Measurements from ENCODE around the gene MKS1.
A peak's percentile ranks its signal among the peaks of the same experiment; 100 is the strongest.

The MKS1 gene

GRCh38 chr17:58249270-58250133 lies 30.4 kb upstream of the MKS1 start:
- FAIRE-seq = no peak
- TF ChIP-seq POLR2A (IDR thresholded peaks at IDR 0.05; ENCODE audit: low read depth, low read length) = no peak
- peak; percentile 83 for DNase-seq (ENCODE audit: insufficient read length, low spot score)

- FAIRE-seq (no peak), DNase-seq (ENCODE audit: insufficient read length, low spot score) (no peak)
- no peak for TF ChIP-seq POLR2A (IDR thresholded peaks at IDR 0.05; ENCODE audit: low read depth, low read length)
These were observed 29.9 kb upstream of the MKS1 start for GRCh38 chr17:58248955-58249269.

GRCh38 chr17:58247511-58248363 lies 28.7 kb upstream of the MKS1 start:
- no peak for DNase-seq (ENCODE audit: insufficient read length, low spot score)
- no peak for FAIRE-seq
- TF ChIP-seq POLR2A (IDR thresholded peaks at IDR 0.05; ENCODE audit: low read depth, low read length) = no peak

GRCh38 chr17:58246781-58247180 lies 27.7 kb upstream of the MKS1 start:
- TF ChIP-seq POLR2A (IDR thresholded peaks at IDR 0.05; ENCODE audit: low read depth, low read length) = no peak
- DNase-seq (ENCODE audit: insufficient read length, low spot score) (no peak), FAIRE-seq (no peak)

GRCh38 chr17:58246104-58246740 lies 27.2 kb upstream of the MKS1 start:
- DNase-seq (ENCODE audit: insufficient read length, low spot score) (no peak), FAIRE-seq (no peak)
- TF ChIP-seq POLR2A (IDR thresholded peaks at IDR 0.05; ENCODE audit: low read depth, low read length) = no peak

- DNase-seq (ENCODE audit: insufficient read length, low spot score) (no peak), FAIRE-seq (no peak)
- TF ChIP-seq POLR2A (IDR thresholded peaks at IDR 0.05; ENCODE audit: low read depth, low read length) = no peak
These were observed 26.5 kb upstream of the MKS1 start for GRCh38 chr17:58245428-58246103.

- no peak for DNase-seq (ENCODE audit: insufficient read length, low spot score)
- FAIRE-seq = no peak
- TF ChIP-seq POLR2A (IDR thresholded peaks at IDR 0.05; ENCODE audit: low read depth, low read length) = no peak
These were observed 25.9 kb upstream of the MKS1 start for GRCh38 chr17:58244963-58245362.

- no peak for TF ChIP-seq POLR2A (IDR thresholded peaks at IDR 0.05; ENCODE audit: low read depth, low read length)
- FAIRE-seq (no peak), DNase-seq (ENCODE audit: insufficient read length, low spot score) (no peak)
These were observed 23.2 kb upstream of the MKS1 start for GRCh38 chr17:58242171-58242784.

- FAIRE-seq = no peak
- no peak for TF ChIP-seq POLR2A (IDR thresholded peaks at IDR 0.05; ENCODE audit: low read depth, low read length)
These were observed 20.9 kb upstream of the MKS1 start for GRCh38 chr17:58239987-58240386.

GRCh38 chr17:58238147-58238634 lies 19.1 kb upstream of the MKS1 start, which contains the start of gene LPO:
Gene LPO, plus strand, starts transcription at chr17:58238584. Its CDS starts 4,396 bp downstream, at chr17:58242980.
- no peak for TF ChIP-seq POLR2A (IDR thresholded peaks at IDR 0.05; ENCODE audit: low read depth, low read length)
- FAIRE-seq (no peak), DNase-seq (ENCODE audit: insufficient read length, low spot score) (no peak)

More at GRCh38 chr17:58239987-58240386, 20.9 kb upstream of the MKS1 start:
- DNase-seq (ENCODE audit: insufficient read length, low spot score) = no peak

GRCh38 chr17:58236394-58236793 lies 17.3 kb upstream of the MKS1 start:
- DNase-seq (ENCODE audit: insufficient read length, low spot score) = no peak
- no peak for TF ChIP-seq POLR2A (IDR thresholded peaks at IDR 0.05; ENCODE audit: low read depth, low read length)
- FAIRE-seq = no peak

- no peak for DNase-seq (ENCODE audit: insufficient read length, low spot score)
- FAIRE-seq = no peak
- no peak for TF ChIP-seq POLR2A (IDR thresholded peaks at IDR 0.05; ENCODE audit: low read depth, low read length)
These were observed 16.8 kb upstream of the MKS1 start for GRCh38 chr17:58235821-58236220.

- no peak for DNase-seq (ENCODE audit: insufficient read length, low spot score)
- FAIRE-seq = no peak
- TF ChIP-seq POLR2A (IDR thresholded peaks at IDR 0.05; ENCODE audit: low read depth, low read length) = no peak
These were observed 15.5 kb upstream of the MKS1 start for GRCh38 chr17:58234512-58234911.
